K562 (cell line): ENCODE measurements around the gene MCM3. TPM values are rescaled to one million over a fixed set of nuclear protein-coding genes. Genes with fewer than 3 reads are reported as not detected.
A peak's percentile ranks its signal among the peaks of the same experiment; 100 is the strongest.

ENCODE experiments used
- CGGBP1 ChIP-seq: fragments of 250-450 bp; sonication (Bioruptor Pico); IDR thresholded peaks from 2 replicates; pipeline ENCODE4 v1.9.0; 2021; ENCODE audit warnings: mild to moderate bottlenecking
- EHMT2 ChIP-seq: fragments of 450-650 bp; IDR thresholded peaks from 2 replicates; pipeline ENCODE4 v1.6.1; 2018; ENCODE audit warnings: antibody characterized with exemption
- FOXK1 ChIP-seq: sonication (generic); formaldehyde crosslinking; IDR thresholded peaks from 2 replicates; pipeline ENCODE4 v1.8.0; 2022; ENCODE audit warnings: missing genetic modification reagents, mild to moderate bottlenecking, borderline replicate concordance
- HINFP ChIP-seq: fragments of 450-650 bp; conservative IDR thresholded peaks from 2 replicates; pipeline ENCODE4 v1.6.1; 2016; ENCODE audit warnings: missing genetic modification characterization, low read depth, mild to moderate bottlenecking, control low read depth, missing compliant biosample characterization
- HLTF ChIP-seq: fragments of 450-650 bp; IDR thresholded peaks from 2 replicates; pipeline ENCODE4 v1.6.1; 2016
- HMBOX1 ChIP-seq: sonication (generic); IDR thresholded peaks from 2 replicates; pipeline ENCODE4 v1.6.1; 2016
- MBD1 ChIP-seq: fragments of 250-450 bp; sonication (Bioruptor Pico); IDR thresholded peaks from 2 replicates; pipeline ENCODE4 v1.8.0; 2022; ENCODE audit warnings: inconsistent platforms
- MYC ChIP-seq, 2 experiments: fragments of 250-450 bp in 1 of 2; sonication (Bioruptor Pico) in 1 of 2; IDR thresholded peaks; 2 replicates each; pipeline versions ENCODE4 v1.5.1 to v1.6.1; 2012 to 2021; ENCODE audit warnings: low read depth in 2 of 2, borderline replicate concordance in 1 of 2, improper control_type of control experiment in 1 of 2, low read length in 1 of 2, mild to moderate bottlenecking in 1 of 2, moderate library complexity in 1 of 2
- PML ChIP-seq: IDR thresholded peaks from 2 replicates; pipeline ENCODE4 v1.6.1; 2012; ENCODE audit warnings: low read length, inconsistent platforms
- POLR2A ChIP-seq: fragments of 450-650 bp; conservative IDR thresholded peaks from 2 replicates; pipeline ENCODE4 v1.6.1; 2016
- RFX5 ChIP-seq: IDR thresholded peaks from 2 replicates; pipeline ENCODE4 v1.6.1; 2011; ENCODE audit warnings: low read depth, mild to moderate bottlenecking, improper control_type of control experiment, low read length
- SLC30A9 ChIP-seq: fragments of 250-450 bp; sonication (Bioruptor Pico); IDR thresholded peaks from 2 replicates; pipeline ENCODE4 v1.8.0; 2022; ENCODE audit warnings: mild to moderate bottlenecking, moderate library complexity
- SREBF2 ChIP-seq: sonication (generic); formaldehyde crosslinking; IDR thresholded peaks from 2 replicates; pipeline ENCODE4 v1.4.0; 2020; ENCODE audit warnings: mild to moderate bottlenecking, missing genetic modification reagents
- TFAP4 ChIP-seq: sonication (generic); formaldehyde crosslinking; IDR thresholded peaks from 2 replicates; pipeline ENCODE4 v1.8.0; 2022; ENCODE audit warnings: missing genetic modification reagents, mild to moderate bottlenecking, moderate library complexity, borderline replicate concordance
- THAP7 ChIP-seq: fragments of 250-450 bp; sonication (Bioruptor Pico); IDR thresholded peaks from 2 replicates; pipeline ENCODE4 v1.5.0; 2021
- USF2 ChIP-seq: sonication (generic); formaldehyde crosslinking; IDR thresholded peaks from 2 replicates; pipeline ENCODE4 v1.5.0; 2020; ENCODE audit warnings: missing genetic modification reagents
- ZNF282 ChIP-seq: sonication (generic); formaldehyde crosslinking; IDR thresholded peaks from 2 replicates; pipeline ENCODE4 v1.8.1; 2023; ENCODE audit warnings: missing genetic modification reagents
- ZNF583 ChIP-seq: fragments of 250-450 bp; sonication (Bioruptor Pico); IDR thresholded peaks from 2 replicates; pipeline ENCODE4 v1.4.0; 2020
- polyA plus RNA-seq, 8 experiments: library from polyadenylated mRNA; depleted of rRNA in 4 of 8; stranded (reverse) in 5 of 8; unstranded in 3 of 8; fragments of >200 nt; fragmentation: Nextera tagmentation in 2 of 8; fragmentation: Illumina TruSeq in 1 of 8; extraction: Ambion mirVana in 2 of 8; extraction: Trizol in 1 of 8; gene quantifications; 2 replicates each; pipeline versions ENCODE4 v1.2.1 to v1.2.3, GENCODE V29; 2011 to 2014; ENCODE audit warnings: inconsistent platforms in 1 of 8, missing spikeins in 1 of 8
- total RNA-seq, 7 experiments: library from RNA; depleted of rRNA in 6 of 7; stranded (reverse); fragments of >200 nt in 6 of 7; fragmentation: Illumina TruSeq in 2 of 7; extraction: Trizol in 2 of 7; gene quantifications; 2 replicates each; pipeline versions ENCODE4 v1.2.1 to v1.2.3, GENCODE V29; 2011 to 2021; ENCODE audit warnings: low replicate concordance in 1 of 7

The MCM3 gene
- total and polyA plus RNA-seq, 9 of the 15 experiments (the other 6 are each of a cell fraction or from before 2014, with no cell fraction given), result 76.1 to 270 (median 250) TPM

- TF ChIP-seq SLC30A9, result no peak
- TF ChIP-seq MBD1 (CRISPR knock-in tag), result no peak
- TF ChIP-seq FOXK1 (CRISPR knock-in tag), result no peak
- no peak for TF ChIP-seq ZNF282 (CRISPR knock-in tag)
- TF ChIP-seq USF2 (CRISPR knock-in tag), result no peak
- no peak for TF ChIP-seq CGGBP1 (CRISPR knock-in tag)
- TF ChIP-seq RFX5, result no peak
- no peak for TF ChIP-seq EHMT2
- TF ChIP-seq HINFP (tag), result no peak
- TF ChIP-seq HMBOX1, result 0 out of 2 replicates have a peak, but pooled peaks have one; percentile 21
- no peak for TF ChIP-seq ZNF583
- TF ChIP-seq HLTF, result no peak
- TF ChIP-seq TFAP4, result no peak
- TF ChIP-seq THAP7 (CRISPR knock-in tag), result no peak
- TF ChIP-seq SREBF2 (CRISPR knock-in tag), result no peak
- no peak for TF ChIP-seq POLR2A
- peak; percentile 26; the same call in 1 of the 2 replicates for TF ChIP-seq PML
- TF ChIP-seq MYC (IDR thresholded peaks at IDR 0.05; ENCODE audit: low read depth, low read length), result no peak
- no peak for TF ChIP-seq MYC (CRISPR knock-in tag; IDR thresholded peaks at IDR 0.05; ENCODE audit: borderline replicate concordance, low read depth)
Observed at GRCh38 chr6:52285177-52286068, 881 bp upstream of the MCM3 start (continued).
